Activated CD8-positive, alpha-beta memory T cell treated with anti-CD3 and anti-CD28 coated beads for 36 hours (primary cell): ENCODE measurements around the gene GRIFIN. TPM values are rescaled to one million over a fixed set of nuclear protein-coding genes. Genes with fewer than 3 reads are reported as not detected.

Experiments used
- CTCF ChIA-PET: fragments of 350-600 bp; sonication (Branson Sonifier 250); formaldehyde crosslinking; loops from one replicate; lab custom pipeline; 2021; ENCODE audit warnings: antibody characterized with exemption; lab: Charles Lee
- POLR2A ChIA-PET: fragments of 350-600 bp; sonication (Branson Sonifier 250); formaldehyde crosslinking; loops from one replicate; lab custom pipeline; 2021; ENCODE audit warnings: antibody characterized with exemption; lab: Charles Lee
- total RNA-seq, 2 experiments: library from RNA; stranded (reverse); gene quantifications; one replicate each; pipeline ENCODE4 v1.2.3, GENCODE V29; 2021

Gene GRIFIN
- not detected for total RNA-seq

GRCh38 chr7:2476298-2476697 is at the start of gene GRIFIN:
Gene GRIFIN (minus strand): TSS chr7:2476398. CDS start chr7:2476383, 15 bp downstream.
- CTCF ChIA-PET: no interaction called here
- POLR2A ChIA-PET: interaction anchor here (0.5 kb wide), 1 partner anchor 138 kb away, joined by 4 read pairs; no protein-coding TSS in a partner anchor

- CTCF ChIA-PET: no interaction called here
- POLR2A ChIA-PET: no interaction called here
Observed at GRCh38 chr7:2524808-2525657, 48.8 kb upstream of the GRIFIN start.

- CTCF ChIA-PET: no interaction called here
- POLR2A ChIA-PET: no interaction called here
Observed at GRCh38 chr7:2523941-2524807, 48.0 kb upstream of the GRIFIN start.

DNA sequence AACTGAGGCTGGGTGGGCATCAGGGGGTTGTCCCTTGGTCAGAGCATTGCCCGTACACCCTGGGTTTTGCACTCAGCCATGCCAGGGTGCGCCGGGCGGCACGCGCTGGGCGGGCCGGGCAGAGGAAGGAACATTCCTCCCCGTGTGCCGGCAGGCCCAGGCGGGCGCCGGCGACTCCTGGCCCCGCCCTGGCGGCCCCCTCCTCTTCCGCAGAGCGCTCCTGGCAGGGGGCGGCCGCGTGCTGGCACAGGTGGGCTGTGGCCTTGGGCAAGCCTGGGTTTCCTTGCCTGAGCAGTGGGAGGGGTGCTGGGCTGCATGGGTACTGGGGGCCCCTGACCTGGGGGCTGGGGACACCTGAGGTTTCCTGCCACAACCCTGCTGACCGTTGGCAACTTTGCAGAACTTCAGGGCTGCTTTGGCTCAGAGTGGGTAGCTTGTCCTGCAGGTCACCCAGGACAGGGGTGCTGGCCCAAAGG is 47.3 kb upstream of the GRIFIN start:
- POLR2A ChIA-PET: interaction anchor here (1.9 kb wide), 1 partner anchor 15 kb away, joined by 5 read pairs; no protein-coding TSS in a partner anchor
- CTCF ChIA-PET: interaction anchor here (0.9 to 1.0 kb wide), 2 partner anchors 30 to 36 kb away, joined by 3 read pairs; no protein-coding TSS in a partner anchor

- ChIA-PET POLR2A (interaction anchor here (0.6 to 1.9 kb wide), 4 partner anchors 12 to 120 kb away, joined by 3 to 5 read pairs (median 4); no protein-coding TSS in a partner anchor), CTCF (interaction anchor here (0.9 to 1.3 kb wide), 3 partner anchors 30 to 187 kb away, joined by 3 to 6 read pairs (median 3); no protein-coding TSS in a partner anchor)
Observed at GRCh38 chr7:2522780-2523433, 46.7 kb upstream of the GRIFIN start.

DNA sequence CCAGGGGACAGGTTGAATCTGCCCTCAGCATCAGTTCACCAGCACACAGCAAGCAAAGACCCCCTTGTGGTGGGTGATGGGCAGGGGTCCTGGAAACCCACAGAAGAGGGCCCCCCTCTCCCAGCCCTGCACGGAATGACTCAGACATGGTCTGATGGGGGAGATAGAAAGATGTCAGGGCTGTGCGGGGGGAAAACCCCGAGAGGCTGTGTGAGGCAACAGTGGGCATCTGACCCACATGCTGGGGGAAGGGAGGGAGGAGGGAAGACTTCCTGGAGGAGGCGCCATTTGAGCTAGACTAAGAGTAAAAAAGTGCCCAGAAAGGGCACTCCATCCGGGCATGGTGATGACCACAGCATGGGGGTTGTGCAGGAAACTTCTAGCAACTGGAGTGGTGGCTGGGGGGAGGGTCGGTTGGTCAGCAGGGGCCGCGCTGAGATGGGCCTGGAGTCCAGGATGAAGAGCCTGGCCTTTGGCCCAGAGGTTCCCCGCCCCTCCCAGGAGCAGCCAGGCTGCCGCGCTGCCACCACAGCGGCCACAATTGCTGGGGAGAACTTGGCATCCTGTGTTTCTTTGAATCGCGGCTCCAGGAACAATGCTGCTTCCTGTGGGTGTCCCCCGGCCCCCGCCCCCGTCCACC is 45.9 kb upstream of the GRIFIN start:
- ChIA-PET POLR2A (interaction anchor here (0.6 to 2.6 kb wide), 7 partner anchors 8 to 168 kb away, joined by 3 to 18 read pairs (median 4); partner anchors contain the start of gene IQCE), CTCF (interaction anchor here (1.0 to 1.3 kb wide), 3 partner anchors 11 to 188 kb away, joined by 3 to 6 read pairs (median 3); no protein-coding TSS in a partner anchor)

GRCh38 chr7:2521341-2521745 is 45.1 kb upstream of the GRIFIN start:
- ChIA-PET CTCF (interaction anchor here (1.0 kb wide), 1 partner anchor 11 kb away, joined by 3 read pairs; no protein-coding TSS in a partner anchor), POLR2A (interaction anchor here (1.1 to 2.6 kb wide), 4 partner anchors 9 to 168 kb away, joined by 3 to 18 read pairs (median 4); partner anchors contain the start of gene IQCE)

- ChIA-PET POLR2A (interaction anchor here (1.4 to 2.6 kb wide), 2 partner anchors 9 to 39 kb away, joined by 4 to 18 read pairs; partner anchors contain the start of gene IQCE), CTCF (interaction anchor here (1.3 kb wide), 1 partner anchor 10 kb away, joined by 4 read pairs; no protein-coding TSS in a partner anchor)
Observed at GRCh38 chr7:2520761-2521290, 44.6 kb upstream of the GRIFIN start.

- ChIA-PET CTCF (interaction anchor here (0.5 to 1.3 kb wide), 2 partner anchors 9 to 565 kb away, joined by 3 to 4 read pairs; no protein-coding TSS in a partner anchor), POLR2A (interaction anchor here (2.6 kb wide), 1 partner anchor 10 kb away, joined by 18 read pairs; no protein-coding TSS in a partner anchor)
Observed at GRCh38 chr7:2520131-2520760, 44.0 kb upstream of the GRIFIN start.

- ChIA-PET CTCF (interaction anchor here (1.3 kb wide), 1 partner anchor 9 kb away, joined by 4 read pairs; no protein-coding TSS in a partner anchor), POLR2A (no interaction called here)
Observed at GRCh38 chr7:2519119-2519930, 43.1 kb upstream of the GRIFIN start, which contains the start of gene LFNG. Gene LFNG (plus strand): TSS chr7:2519774. CDS start chr7:2519862, 88 bp downstream.

DNA sequence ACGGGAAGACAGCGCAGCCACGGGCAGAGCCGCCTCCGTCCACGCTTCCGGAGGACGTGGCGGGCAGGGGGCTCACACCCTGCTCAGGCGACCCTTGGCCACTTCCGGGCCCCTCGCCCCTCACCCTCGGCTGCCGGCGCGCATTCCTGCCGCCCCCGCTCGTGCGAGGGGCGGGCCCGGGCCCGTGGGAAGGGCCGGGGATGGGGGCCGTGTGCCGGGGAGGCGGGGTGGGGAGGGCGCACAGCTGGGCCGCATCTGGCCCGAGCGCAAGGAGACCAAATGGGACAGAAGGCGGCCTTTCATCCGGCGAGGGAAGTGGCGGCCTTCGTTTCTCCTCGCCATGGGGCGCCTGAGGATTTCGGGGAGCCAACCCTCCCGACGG is 42.5 kb upstream of the GRIFIN start:
- CTCF ChIA-PET: no interaction called here
- POLR2A ChIA-PET: no interaction called here

GRCh38 chr7:2517678-2518507 is 41.7 kb upstream of the GRIFIN start:
- POLR2A ChIA-PET: interaction anchor here (1.1 kb wide), 1 partner anchor 11 kb away, joined by 3 read pairs; no protein-coding TSS in a partner anchor
- CTCF ChIA-PET: interaction anchor here (1.3 kb wide), 1 partner anchor 10 kb away, joined by 3 read pairs; no protein-coding TSS in a partner anchor

- CTCF ChIA-PET: interaction anchor here (1.3 kb wide), 1 partner anchor 9 kb away, joined by 3 read pairs; no protein-coding TSS in a partner anchor
- POLR2A ChIA-PET: interaction anchor here (1.1 kb wide), 1 partner anchor 12 kb away, joined by 3 read pairs; no protein-coding TSS in a partner anchor
Observed at GRCh38 chr7:2517026-2517425, 40.8 kb upstream of the GRIFIN start.

DNA sequence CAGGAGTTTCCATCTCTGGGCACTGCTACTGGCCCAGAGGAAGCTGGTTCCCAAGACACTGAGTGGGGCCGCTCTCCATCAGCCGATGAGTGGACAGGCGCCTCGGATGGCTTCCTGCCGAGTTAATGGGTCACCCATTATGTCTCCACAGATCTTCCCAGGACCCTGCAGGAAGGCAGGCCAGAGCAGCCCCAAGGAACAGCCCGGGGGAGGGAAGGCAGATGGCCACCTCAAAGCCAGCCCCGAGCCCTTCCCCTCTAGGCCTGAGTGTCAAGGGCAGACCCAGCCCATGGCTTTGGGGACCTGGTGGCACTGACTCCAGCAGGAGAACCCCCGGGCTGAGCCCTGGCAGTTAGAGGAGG is 40.0 kb upstream of the GRIFIN start:
- CTCF ChIA-PET: no interaction called here
- POLR2A ChIA-PET: no interaction called here
